Colonic mucosa (tissue), 4 donors: ENCODE results near the gene TRPM2. TPM values are rescaled to one million over a fixed set of nuclear protein-coding genes. Genes with fewer than 3 reads are reported as not detected.
A peak's percentile ranks its signal among the peaks of the same experiment; 100 is the strongest.

ENCODE experiments used
- DNase-seq: peaks from one replicate; pipeline ENCODE4 v3.0.0-alpha.2; 2020
- H3K27ac ChIP-seq: fragments of 200-600 bp; one replicate; pipeline ENCODE4 v1.8.0; 2021
- H3K27me3 ChIP-seq: fragments of 200-600 bp; one replicate; pipeline ENCODE4 v1.8.0; 2021
- H3K36me3 ChIP-seq: fragments of 200-600 bp; one replicate; pipeline ENCODE4 v1.8.0; 2021
- H3K4me1 ChIP-seq: fragments of 200-600 bp; one replicate; pipeline ENCODE4 v1.8.0; 2021; ENCODE audit warnings: mild to moderate bottlenecking
- H3K4me3 ChIP-seq: fragments of 200-600 bp; one replicate; pipeline ENCODE4 v1.8.0; 2021
- H3K9ac ChIP-seq, 2 donors: one replicate each; pipeline ENCODE4 v1.7.0; 2013; ENCODE audit warnings: control low read depth in 2 of 2, low read depth in 2 of 2, low read length in 2 of 2
- H3K9me3 ChIP-seq: fragments of 200-600 bp; one replicate; pipeline ENCODE4 v1.8.0; 2021
- CTCF ChIP-seq: fragments of 200-600 bp; IDR thresholded peaks from one replicate; pipeline ENCODE4 v1.8.0; 2022; ENCODE audit warnings: antibody characterized with exemption, mild to moderate bottlenecking
- intact Hi-C: fragments of 100-400 bp; cut with DNase I; formaldehyde crosslinking; loops from one replicate; pipeline ENCODE4 v1.14.1; 2022
- total RNA-seq, 2 donors: library from RNA; stranded (reverse); fragmentation: NEBNext Ultra II Directional in 1 of 2; extraction: Animal tissue kit (Norgen Biotek cat#: 25700) in 1 of 2; gene quantifications; one replicate each; pipeline ENCODE4 v1.2.1, GENCODE V29; 2021
- donor health status: healthy.
- donor health status: DM: no; HTN: no; CAD: no.
- donor health status: DM: no; HTN: no; CAD: no.

TRPM2 gene
- total RNA-seq, 2 donors from 2014 or later = 2.6 to 4.2 TPM

- Histone ChIP-seq H3K9me3 (no peaks in the 10 kb centered on the region), H3K27ac (no peak overlapping the region), H3K27me3 (no peaks in the 10 kb centered on the region), H3K36me3 (no peaks in the 10 kb centered on the region), H3K4me1 (peaks cover 1% of the 10 kb centered on the region), H3K4me3 (no peak overlapping the region), H3K9ac (no peak overlapping the region)
- no peak for DNase-seq
- no peak for TF ChIP-seq CTCF
- intact Hi-C loops = no loop called here
Observed at GRCh38 chr21:44450999-44451398, 97.6 kb downstream of the TRPM2 start.

- H3K27ac ChIP-seq = no peak overlapping the region
- H3K9me3 ChIP-seq = no peaks in the 10 kb centered on the region
- H3K4me1 ChIP-seq = peaks cover 4% of the 10 kb centered on the region
- no peaks in the 10 kb centered on the region for H3K27me3 ChIP-seq
- TF ChIP-seq CTCF = no peak
- intact Hi-C loops = no loop called here
- H3K4me3 ChIP-seq = no peak overlapping the region
- H3K9ac ChIP-seq = no peak overlapping the region
- H3K36me3 ChIP-seq = no peaks in the 10 kb centered on the region
- DNase-seq = no peak
Observed at GRCh38 chr21:44453120-44453519, 99.7 kb downstream of the TRPM2 start.

- intact Hi-C loops = no loop called here
Observed at GRCh38 chr21:44454058-44454457, 100.6 kb downstream of the TRPM2 start.

GRCh38 chr21:44454747-44455523, 101.5 kb downstream of the TRPM2 start, which contains the start of gene LRRC3:
LRRC3 (plus strand) TSS chr21:44455510; CDS start chr21:44456645, 1,135 bp downstream.
- no peaks in the 10 kb centered on the region for H3K9me3 ChIP-seq
- H3K27me3 ChIP-seq = no peaks in the 10 kb centered on the region
- no peaks in the 10 kb centered on the region for H3K36me3 ChIP-seq
- no peak within 1 kb of the TSS for H3K27ac ChIP-seq
- peaks cover 4% of the 10 kb centered on the region for H3K4me1 ChIP-seq
- no peak for TF ChIP-seq CTCF
- peak; percentile 89 for DNase-seq
- H3K9ac ChIP-seq = peak within 1 kb of the TSS; percentile 19 to 50
- intact Hi-C loops = no loop called here
- peak within 1 kb of the TSS; percentile 83 for H3K4me3 ChIP-seq

More at GRCh38 chr21:44454058-44454457, 100.6 kb downstream of the TRPM2 start:
- H3K36me3 ChIP-seq = no peaks in the 10 kb centered on the region
- no peaks in the 10 kb centered on the region for H3K27me3 ChIP-seq
- peaks cover 4% of the 10 kb centered on the region for H3K4me1 ChIP-seq
- no peak overlapping the region for H3K4me3 ChIP-seq
- no peaks in the 10 kb centered on the region for H3K9me3 ChIP-seq
- TF ChIP-seq CTCF = no peak
- H3K27ac ChIP-seq = no peak overlapping the region
- no peak for DNase-seq
- H3K9ac ChIP-seq = no peak overlapping the region

- H3K4me3 ChIP-seq = peak overlapping the region; percentile 83
- no peaks in the 10 kb centered on the region for H3K36me3 ChIP-seq
- H3K9me3 ChIP-seq = no peaks in the 10 kb centered on the region
- intact Hi-C loops = no loop called here
- no peaks in the 10 kb centered on the region for H3K27me3 ChIP-seq
- DNase-seq = peak; percentile 60
- H3K4me1 ChIP-seq = peaks cover 4% of the 10 kb centered on the region
- TF ChIP-seq CTCF = no peak
- no peak overlapping the region for H3K27ac ChIP-seq
- peak overlapping the region; percentile 19 to 50 for H3K9ac ChIP-seq
Observed at GRCh38 chr21:44455524-44456213, 102.2 kb downstream of the TRPM2 start.
